Karpas-422 (cell line): ENCODE results near the gene DNAJC6. TPM values are rescaled to one million over a fixed set of nuclear protein-coding genes. Genes with fewer than 3 reads are reported as not detected.

ENCODE experiments used
- DNase-seq: peaks from one replicate; pipeline ENCODE4 v3.0.0-alpha.2; 2015
- H2AFZ ChIP-seq: fragments of 200-600 bp; sonication (generic); 2 replicates; pipeline ENCODE4 v1.6.1; 2014; ENCODE audit warnings: antibody characterized with exemption, low read length, mixed read lengths
- H3K27ac ChIP-seq: fragments of 200-600 bp; sonication (generic); 2 replicates; pipeline ENCODE4 v1.5.1; 2014; ENCODE audit warnings: mild to moderate bottlenecking, low read length, moderate library complexity
- H3K27me3 ChIP-seq: fragments of 200-600 bp; sonication (generic); 2 replicates; pipeline ENCODE4 v1.6.1; 2014; ENCODE audit warnings: low read length, mixed read lengths
- H3K36me3 ChIP-seq: fragments of 200-600 bp; sonication (generic); 2 replicates; pipeline ENCODE4 v1.6.1; 2014; ENCODE audit warnings: low read length, mixed read lengths; ENCODE audit not compliant: insufficient read depth
- H3K4me1 ChIP-seq: fragments of 200-600 bp; sonication (generic); 2 replicates; pipeline ENCODE4 v1.6.1; 2014; ENCODE audit warnings: mild to moderate bottlenecking, low read length, mixed read lengths
- H3K4me2 ChIP-seq: fragments of 200-600 bp; sonication (generic); 2 replicates; pipeline ENCODE4 v1.6.1; 2014; ENCODE audit warnings: low read length, low read depth, mild to moderate bottlenecking; ENCODE audit not compliant: poor library complexity, severe bottlenecking
- H3K4me3 ChIP-seq: fragments of 200-600 bp; sonication (generic); 2 replicates; pipeline ENCODE4 v1.5.1; 2014; ENCODE audit warnings: mild to moderate bottlenecking, antibody characterized with exemption, low read length, mixed read lengths
- H3K79me2 ChIP-seq: fragments of 200-600 bp; sonication (generic); 2 replicates; pipeline ENCODE4 v1.6.1; 2014; ENCODE audit warnings: mild to moderate bottlenecking, low read length, mixed read lengths
- H3K9ac ChIP-seq: fragments of 200-600 bp; sonication (generic); 2 replicates; pipeline ENCODE4 v1.6.0; 2014; ENCODE audit warnings: low read length
- H3K9me2 ChIP-seq: fragments of 200-600 bp; sonication (generic), shearing (Covaris generic); replicated peaks from 2 replicates; pipeline ENCODE4 v1.6.0; 2014; ENCODE audit warnings: mild to moderate bottlenecking, low read length, moderate library complexity; ENCODE audit not compliant: insufficient read depth
- H3K9me3 ChIP-seq: fragments of 300-700, 200-600 bp; sonication (generic); 2 replicates; pipeline ENCODE4 v1.6.1; 2014; ENCODE audit warnings: low read length, mixed read lengths
- H4K20me1 ChIP-seq: fragments of 200-600 bp; sonication (generic); 2 replicates; pipeline ENCODE4 v1.6.1; 2014; ENCODE audit warnings: mild to moderate bottlenecking, antibody characterized with exemption, low read length, low read depth; ENCODE audit not compliant: insufficient read depth
- total RNA-seq: library from RNA; depleted of rRNA; stranded (reverse); fragments of >200 nt; shearing (Covaris generic); gene quantifications from 2 replicates; pipeline ENCODE4 v1.2.3, GENCODE V29; 2014; ENCODE audit warnings: low replicate concordance

The DNAJC6 gene
- total RNA-seq, 1 experiment from 2014 or later: 0.37 TPM

GRCh38 chr1:65437616-65438015, 128.3 kb downstream of the DNAJC6 start:
- Histone ChIP-seq H3K9me2 (no peaks in the 10 kb centered on the region), H3K27me3 (no peaks in the 10 kb centered on the region), H3K27ac (no peak overlapping the region), H3K9me3 (no peaks in the 10 kb centered on the region), H2AFZ (no peak overlapping the region), H4K20me1 (no peaks in the 10 kb centered on the region), H3K4me2 (no peak overlapping the region), H3K79me2 (no peaks in the 10 kb centered on the region), H3K4me3 (no peak overlapping the region), H3K9ac (no peak overlapping the region), H3K4me1 (no peaks in the 10 kb centered on the region), H3K36me3 (no peaks in the 10 kb centered on the region)
- DNase-seq: no peak

- Histone ChIP-seq H3K4me2 (no peak overlapping the region), H2AFZ (no peak overlapping the region), H3K9me3 (no peaks in the 10 kb centered on the region), H4K20me1 (no peaks in the 10 kb centered on the region), H3K9me2 (no peaks in the 10 kb centered on the region), H3K27me3 (no peaks in the 10 kb centered on the region), H3K27ac (no peak overlapping the region), H3K36me3 (no peaks in the 10 kb centered on the region), H3K4me1 (peaks cover 3% of the 10 kb centered on the region), H3K4me3 (no peak overlapping the region), H3K9ac (no peak overlapping the region), H3K79me2 (no peaks in the 10 kb centered on the region)
- no peak for DNase-seq
Measured at GRCh38 chr1:65440322-65440900, 131.1 kb downstream of the DNAJC6 start.

GRCh38 chr1:65440915-65441314, 131.6 kb downstream of the DNAJC6 start:
- Histone ChIP-seq H4K20me1 (no peaks in the 10 kb centered on the region), H3K4me3 (no peak overlapping the region), H3K9me2 (no peaks in the 10 kb centered on the region), H3K4me2 (no peak overlapping the region), H2AFZ (no peak overlapping the region), H3K4me1 (peaks cover 3% of the 10 kb centered on the region), H3K9me3 (no peaks in the 10 kb centered on the region), H3K36me3 (no peaks in the 10 kb centered on the region), H3K27me3 (no peaks in the 10 kb centered on the region), H3K9ac (no peak overlapping the region), H3K79me2 (no peaks in the 10 kb centered on the region), H3K27ac (no peak overlapping the region)
- no peak for DNase-seq

GRCh38 chr1:65441464-65441863, 132.1 kb downstream of the DNAJC6 start:
- Histone ChIP-seq H3K9me2 (no peaks in the 10 kb centered on the region), H3K27ac (no peak overlapping the region), H3K4me2 (no peak overlapping the region), H3K36me3 (no peaks in the 10 kb centered on the region), H4K20me1 (no peaks in the 10 kb centered on the region), H3K4me1 (peaks cover 3% of the 10 kb centered on the region), H3K79me2 (no peaks in the 10 kb centered on the region), H3K9ac (no peak overlapping the region), H2AFZ (no peak overlapping the region), H3K4me3 (no peak overlapping the region), H3K27me3 (no peaks in the 10 kb centered on the region), H3K9me3 (no peaks in the 10 kb centered on the region)
- DNase-seq: no peak

- H3K9ac ChIP-seq: no peak overlapping the region
- H3K9me3 ChIP-seq: no peaks in the 10 kb centered on the region
- no peak overlapping the region for H2AFZ ChIP-seq
- DNase-seq: no peak
- no peaks in the 10 kb centered on the region for H3K27me3 ChIP-seq
- H4K20me1 ChIP-seq: no peaks in the 10 kb centered on the region
- H3K4me3 ChIP-seq: no peak overlapping the region
- peaks cover 3% of the 10 kb centered on the region for H3K4me1 ChIP-seq
- no peaks in the 10 kb centered on the region for H3K9me2 ChIP-seq
- H3K27ac ChIP-seq: no peak overlapping the region
- H3K4me2 ChIP-seq: no peak overlapping the region
- H3K36me3 ChIP-seq: no peaks in the 10 kb centered on the region
- no peaks in the 10 kb centered on the region for H3K79me2 ChIP-seq
Measured at GRCh38 chr1:65442442-65442841, 133.1 kb downstream of the DNAJC6 start.

GRCh38 chr1:65443647-65444046, 134.3 kb downstream of the DNAJC6 start:
- H3K36me3 ChIP-seq: no peaks in the 10 kb centered on the region
- no peak overlapping the region for H3K4me3 ChIP-seq
- no peak overlapping the region for H3K4me2 ChIP-seq
- DNase-seq: no peak
- no peak overlapping the region for H2AFZ ChIP-seq
- no peak overlapping the region for H3K9ac ChIP-seq
- no peaks in the 10 kb centered on the region for H3K9me3 ChIP-seq
- no peak overlapping the region for H3K27ac ChIP-seq
- H4K20me1 ChIP-seq: no peaks in the 10 kb centered on the region
- no peaks in the 10 kb centered on the region for H3K27me3 ChIP-seq
- H3K4me1 ChIP-seq: peaks cover 3% of the 10 kb centered on the region
- no peaks in the 10 kb centered on the region for H3K79me2 ChIP-seq
- no peaks in the 10 kb centered on the region for H3K9me2 ChIP-seq

- Histone ChIP-seq H3K9me2 (no peaks in the 10 kb centered on the region), H3K4me3 (no peak overlapping the region), H4K20me1 (no peaks in the 10 kb centered on the region), H3K9ac (no peak overlapping the region), H3K79me2 (no peaks in the 10 kb centered on the region), H3K27ac (no peak overlapping the region), H3K4me1 (peaks cover 3% of the 10 kb centered on the region), H3K4me2 (no peak overlapping the region), H3K9me3 (no peaks in the 10 kb centered on the region), H3K27me3 (no peaks in the 10 kb centered on the region), H2AFZ (no peak overlapping the region), H3K36me3 (no peaks in the 10 kb centered on the region)
- no peak for DNase-seq
Measured at GRCh38 chr1:65444128-65444640, 134.8 kb downstream of the DNAJC6 start.

- no peaks in the 10 kb centered on the region for H3K9me2 ChIP-seq
- no peaks in the 10 kb centered on the region for H4K20me1 ChIP-seq
- no peak overlapping the region for H3K4me3 ChIP-seq
- H3K4me2 ChIP-seq: no peak overlapping the region
- no peaks in the 10 kb centered on the region for H3K27me3 ChIP-seq
- H3K79me2 ChIP-seq: no peaks in the 10 kb centered on the region
- H3K27ac ChIP-seq: no peak overlapping the region
- H3K9me3 ChIP-seq: no peaks in the 10 kb centered on the region
- H3K9ac ChIP-seq: no peak overlapping the region
- H3K4me1 ChIP-seq: peaks cover 3% of the 10 kb centered on the region
- DNase-seq: no peak
- no peak overlapping the region for H2AFZ ChIP-seq
- no peaks in the 10 kb centered on the region for H3K36me3 ChIP-seq
Measured at GRCh38 chr1:65445837-65446236, 136.5 kb downstream of the DNAJC6 start.
